Dermis microvascular lymphatic vessel endothelial cell (primary cell): ENCODE measurements around the gene MTMR3. TPM values are rescaled to one million over a fixed set of nuclear protein-coding genes. Genes with fewer than 3 reads are reported as not detected.
A peak's percentile ranks its signal among the peaks of the same experiment; 100 is the strongest.
"Not testable (repeated sequence)": the region's sequence is repeated elsewhere in the genome, so short reads cannot be mapped to it uniquely, and the experiment has no call there.

Source experiments
- DNase-seq, 2 donors: peaks; one replicate each; pipeline versions ENCODE4 v3.0.0 to v3.0.0-alpha.2; 2010; ENCODE audit warnings: low read depth in 2 of 2
- total RNA-seq: library from RNA; depleted of rRNA; stranded (reverse); fragments of >200 nt; gene quantifications from 2 replicates; pipeline ENCODE4 v1.2.1, GENCODE V29; 2014

Gene MTMR3
- total RNA-seq, 1 donor from 2014 or later = 22.0 TPM

DNA sequence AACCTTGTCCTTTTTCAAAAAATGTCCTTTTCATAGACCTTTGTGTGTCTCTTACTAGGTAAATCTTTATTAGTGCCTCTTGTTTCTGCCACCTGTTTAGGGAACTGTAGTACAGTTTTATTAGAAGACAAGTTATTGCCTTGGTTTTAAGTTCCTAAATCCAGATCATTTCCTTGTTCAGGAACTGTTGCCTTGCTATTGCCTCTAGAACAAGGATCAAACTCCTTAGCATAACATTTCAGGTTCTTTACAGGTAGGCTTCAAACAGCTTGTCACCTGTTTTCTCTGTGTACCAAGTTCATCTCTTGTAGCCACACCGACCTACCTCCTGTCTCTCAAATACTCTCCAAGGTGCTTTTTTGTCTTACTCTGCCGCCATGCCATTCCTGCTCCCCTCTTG is 75.2 kb downstream of the MTMR3 start:
- DNase-seq = no peak

DNA sequence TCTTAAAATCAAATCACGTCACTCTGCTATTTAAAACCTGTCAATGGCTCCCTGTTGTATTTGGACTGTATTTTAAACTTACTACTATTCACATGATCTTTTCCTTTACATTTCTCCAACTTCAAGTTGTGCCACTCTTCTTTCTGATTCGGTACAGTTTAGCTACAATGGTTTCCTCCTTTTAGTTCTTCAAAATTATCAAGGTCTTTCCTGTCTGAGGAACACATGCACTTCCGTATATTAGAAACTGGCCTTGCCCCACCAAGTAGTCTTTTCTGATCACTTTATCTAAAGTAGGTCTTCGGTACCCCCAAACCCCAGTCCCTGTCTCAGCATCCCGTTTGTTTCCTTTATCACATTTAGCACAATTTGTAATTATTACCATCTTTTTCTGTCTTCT is 81.8 kb downstream of the MTMR3 start:
- DNase-seq = no peak

DNA sequence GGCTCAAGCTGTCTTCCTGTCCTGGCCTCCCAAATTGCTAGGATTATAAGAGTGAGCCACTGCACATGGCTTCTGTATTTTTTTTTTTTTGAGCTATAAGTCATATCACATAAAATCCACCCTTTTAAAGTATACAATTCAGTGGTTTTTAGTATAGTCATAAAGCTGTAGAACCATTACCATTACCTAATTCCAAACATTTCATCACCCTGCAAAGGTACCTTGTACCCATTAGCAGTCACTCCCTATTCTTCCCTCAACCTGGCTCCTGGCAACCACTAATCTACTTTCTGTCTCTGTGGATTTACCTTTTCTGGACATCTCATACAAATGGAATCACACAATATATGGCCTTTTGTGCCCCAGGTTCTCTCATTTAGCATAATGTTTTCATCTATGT is 84.5 kb downstream of the MTMR3 start:
- DNase-seq = no peak

DNA sequence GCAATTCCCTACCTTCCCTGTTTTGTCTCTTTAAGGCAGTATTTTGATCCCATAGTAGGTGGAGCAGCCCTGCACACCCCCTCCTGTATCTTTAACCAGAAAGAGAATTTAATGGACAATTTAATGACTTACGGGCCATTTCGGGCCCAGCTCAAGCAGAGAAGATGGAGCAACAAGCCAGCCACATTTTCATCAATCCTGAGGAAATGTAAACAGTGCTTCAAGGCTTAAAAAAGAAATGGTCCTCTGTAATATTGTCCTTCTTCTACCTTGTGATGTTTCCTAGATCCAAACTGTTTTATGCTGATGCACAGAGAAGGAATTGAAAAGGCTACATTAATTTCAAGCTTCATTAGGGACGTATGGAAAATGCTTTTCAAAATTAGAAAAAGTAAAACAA is 88.6 kb downstream of the MTMR3 start:
- no peak for DNase-seq

DNA sequence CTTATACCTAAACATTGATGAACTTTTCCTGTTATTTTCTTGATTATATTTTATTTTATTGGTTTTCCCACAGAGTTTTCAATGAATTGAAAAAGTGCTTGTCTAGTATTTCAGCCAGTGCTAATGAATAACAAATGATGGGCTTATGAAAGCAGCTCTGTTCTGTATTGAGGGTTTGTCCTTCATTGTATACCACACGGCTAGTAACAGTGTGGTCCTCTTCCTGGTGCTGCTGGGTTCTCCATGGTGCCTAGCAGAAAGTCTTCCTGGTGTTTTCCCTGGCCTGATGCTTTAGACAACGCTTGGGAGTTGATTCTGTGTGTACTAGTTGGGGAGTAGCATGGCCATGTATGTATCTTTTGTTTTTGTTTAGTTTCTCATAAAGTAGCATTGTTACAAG is 89.1 kb downstream of the MTMR3 start:
- no peak for DNase-seq

DNA sequence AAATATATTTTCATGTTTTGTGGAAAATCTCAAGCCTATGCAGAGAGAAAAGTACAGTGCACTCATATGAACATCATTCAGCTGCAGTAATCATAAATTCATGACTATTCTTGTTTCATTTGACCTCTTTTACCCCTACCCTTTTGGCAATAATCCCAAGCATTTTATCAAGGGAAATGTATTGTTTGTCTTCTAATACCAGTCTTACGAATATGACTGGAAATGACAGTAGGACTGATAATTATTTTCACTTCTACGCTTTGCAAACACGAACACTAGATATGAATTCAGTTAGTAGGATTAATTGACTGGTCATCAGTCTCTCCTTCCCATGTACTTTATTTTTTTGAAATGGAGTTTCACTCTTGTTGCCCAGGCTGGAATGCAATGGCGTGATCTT is 90.3 kb downstream of the MTMR3 start:
- DNase-seq = peak in 1 of 2 donors; percentile 77

DNA sequence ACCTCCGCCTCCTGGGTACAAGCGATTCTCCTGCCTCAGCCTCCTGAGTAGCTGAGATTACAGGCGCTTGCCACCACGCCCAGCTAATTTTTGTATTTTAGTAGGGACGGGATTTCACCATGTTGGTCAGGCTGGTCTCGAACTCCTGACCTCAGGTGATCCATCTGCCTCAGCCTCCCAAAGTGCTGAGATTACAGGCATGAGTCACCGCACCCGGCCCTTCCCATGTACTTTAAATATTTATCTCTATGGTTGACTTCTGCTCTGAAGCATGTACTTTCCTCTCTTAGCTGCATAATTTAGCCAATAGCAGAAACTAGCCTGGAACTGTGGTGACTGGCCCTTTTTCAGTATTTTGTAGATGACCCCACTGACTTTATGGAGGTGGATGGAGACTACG is 90.7 kb downstream of the MTMR3 start:
- not testable (repeated sequence) for DNase-seq

DNA sequence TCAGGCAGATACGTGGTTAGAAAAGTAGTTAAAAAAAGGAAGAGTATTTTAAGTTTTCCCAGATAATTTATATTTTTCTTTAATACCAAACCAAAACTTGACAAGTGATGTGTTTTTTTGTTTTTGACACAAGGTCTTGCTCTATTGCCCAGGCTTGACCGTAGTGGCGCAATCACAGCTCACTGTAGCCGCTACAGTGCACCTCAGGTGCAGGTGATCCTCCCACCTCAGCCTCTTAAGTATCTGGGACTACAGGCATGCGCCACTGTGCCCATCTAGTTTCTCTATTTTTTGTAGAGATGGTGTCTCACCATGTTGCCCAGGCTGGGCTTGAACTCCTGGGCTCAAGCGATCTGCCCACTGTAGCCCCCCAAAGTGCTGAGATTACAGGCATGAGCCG is 92.5 kb downstream of the MTMR3 start:
- DNase-seq = no peak

DNA sequence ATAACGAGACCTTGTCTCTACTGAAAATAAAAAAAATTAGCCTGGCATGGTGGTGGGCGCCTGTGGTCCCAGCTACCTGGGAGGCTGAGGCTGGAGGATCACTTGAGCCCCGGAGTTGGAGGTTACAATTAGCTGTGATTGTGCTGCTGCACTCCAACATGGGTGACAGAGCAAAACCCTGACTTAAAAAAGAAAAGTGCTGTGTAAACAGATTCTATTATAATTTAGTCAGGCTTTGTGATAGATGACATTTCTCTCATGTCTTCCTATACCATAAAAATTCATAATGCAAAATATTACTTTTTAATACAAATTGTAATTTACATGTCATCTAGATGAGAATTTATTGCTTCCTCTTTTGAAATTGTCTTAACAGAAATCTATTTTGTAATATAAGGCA is 94.1 kb downstream of the MTMR3 start:
- no peak for DNase-seq

DNA sequence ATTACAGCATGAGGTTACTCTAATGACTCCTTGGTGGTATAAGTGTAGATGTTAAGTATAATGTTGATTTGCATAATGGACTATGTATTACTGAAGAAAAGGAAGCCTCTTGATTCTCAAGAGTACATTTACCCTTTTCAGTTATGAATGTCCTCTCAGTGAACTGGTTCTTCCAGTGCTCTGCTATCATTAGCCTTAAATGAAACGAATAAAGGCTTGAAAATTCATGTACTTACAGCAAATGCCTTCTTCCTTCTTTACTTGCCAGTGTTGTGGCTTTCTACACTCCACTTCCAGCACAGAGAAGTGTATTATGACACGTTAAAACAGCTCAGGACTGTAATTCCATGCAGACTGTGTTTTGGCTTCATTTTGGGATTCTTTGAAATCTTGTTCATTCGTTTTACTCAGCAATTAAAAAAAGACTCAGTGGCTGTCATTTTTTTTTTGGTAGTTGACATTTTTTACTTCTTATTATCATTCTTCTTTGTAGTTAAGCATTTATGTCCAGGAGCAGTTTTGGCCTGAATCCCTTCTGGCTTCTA is 96.9 kb downstream of the MTMR3 start:
- DNase-seq = no peak

DNA sequence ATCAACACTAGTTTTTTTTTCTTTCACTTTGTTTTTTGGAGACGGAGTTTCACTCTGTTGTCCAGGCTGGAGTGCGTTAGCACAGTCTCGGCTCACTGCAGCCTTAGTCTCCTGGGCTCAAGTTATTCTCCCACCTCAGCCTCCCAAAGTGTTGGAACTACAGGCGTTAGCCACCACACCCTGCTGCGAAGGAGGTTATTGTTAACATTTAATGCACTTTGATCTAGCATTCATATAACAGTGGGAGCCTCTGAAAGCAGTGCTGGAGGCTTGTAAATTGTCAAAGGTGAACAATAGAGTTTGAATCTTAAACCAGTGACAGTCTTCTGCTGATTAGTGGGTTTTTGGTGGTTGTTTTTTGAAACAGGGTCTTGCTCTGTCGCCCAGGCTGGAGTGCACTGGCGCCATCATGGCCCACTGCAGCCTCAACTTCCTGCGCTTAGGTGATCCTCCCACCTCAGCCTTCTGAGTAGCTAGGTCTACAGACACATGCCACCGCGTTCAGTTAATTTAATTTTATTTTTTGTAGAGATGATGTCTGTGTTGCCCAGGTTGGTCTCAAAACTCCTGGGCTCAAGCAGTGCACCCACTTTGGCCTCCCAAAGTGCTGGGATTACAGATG is 100.4 kb downstream of the MTMR3 start:
- no peak for DNase-seq

DNA sequence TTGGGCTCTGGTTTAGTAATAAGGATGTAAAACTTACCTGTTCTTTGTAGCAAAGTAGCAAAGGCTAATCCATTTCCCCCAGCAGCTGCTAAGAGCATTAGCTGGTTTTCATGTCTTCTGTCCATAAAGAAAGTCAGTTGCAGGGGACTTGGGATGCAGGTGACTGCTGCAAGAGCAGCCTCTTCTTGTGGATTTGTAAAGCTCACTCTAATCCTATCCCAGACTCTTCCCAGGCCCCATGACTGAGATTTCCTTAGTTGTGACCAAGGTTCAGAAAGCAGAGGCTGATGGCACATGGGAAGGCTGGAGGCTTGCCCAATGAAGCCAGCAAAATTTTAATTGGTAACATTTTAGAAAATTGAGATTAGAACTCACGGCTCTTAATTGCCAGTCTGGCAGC is 102.9 kb downstream of the MTMR3 start:
- DNase-seq = no peak

DNA sequence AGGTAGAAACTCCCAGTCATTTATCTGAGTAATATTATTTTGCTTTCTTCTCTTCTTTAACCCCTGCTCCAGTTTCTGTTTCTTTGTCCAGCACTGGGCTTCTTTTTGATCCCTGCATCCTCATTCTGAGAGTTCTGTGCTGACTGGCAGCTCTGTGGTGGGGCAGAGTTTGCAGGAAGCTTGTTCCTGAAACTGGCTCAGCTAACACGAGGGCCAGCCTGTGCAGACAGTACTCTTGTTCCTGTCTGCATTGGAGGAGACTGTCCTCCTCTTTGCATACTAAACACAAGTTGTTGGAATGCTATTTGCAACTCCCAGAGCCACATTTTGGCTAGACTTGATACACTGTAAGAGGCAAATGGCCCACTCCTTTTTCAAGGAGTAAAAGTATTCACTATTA is 104.2 kb downstream of the MTMR3 start:
- no peak for DNase-seq

DNA sequence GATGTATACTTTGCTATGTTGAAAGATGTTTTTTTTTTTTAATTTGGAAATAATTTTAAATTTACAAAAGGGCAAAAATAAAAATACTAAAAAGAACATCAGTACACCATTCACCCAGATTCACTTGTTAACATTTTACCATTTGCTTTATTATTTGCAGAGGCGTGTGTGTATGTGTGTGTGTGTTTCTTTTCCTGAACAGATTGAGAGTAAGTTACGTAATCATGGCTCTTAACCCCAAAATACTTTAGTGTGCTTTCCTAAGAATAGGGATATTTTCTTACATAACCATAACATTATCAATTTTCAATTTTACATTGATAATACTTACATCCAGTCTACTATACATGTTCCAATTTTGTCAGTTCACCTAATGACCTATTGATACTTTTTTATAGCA is 105.7 kb downstream of the MTMR3 start:
- no peak for DNase-seq

DNA sequence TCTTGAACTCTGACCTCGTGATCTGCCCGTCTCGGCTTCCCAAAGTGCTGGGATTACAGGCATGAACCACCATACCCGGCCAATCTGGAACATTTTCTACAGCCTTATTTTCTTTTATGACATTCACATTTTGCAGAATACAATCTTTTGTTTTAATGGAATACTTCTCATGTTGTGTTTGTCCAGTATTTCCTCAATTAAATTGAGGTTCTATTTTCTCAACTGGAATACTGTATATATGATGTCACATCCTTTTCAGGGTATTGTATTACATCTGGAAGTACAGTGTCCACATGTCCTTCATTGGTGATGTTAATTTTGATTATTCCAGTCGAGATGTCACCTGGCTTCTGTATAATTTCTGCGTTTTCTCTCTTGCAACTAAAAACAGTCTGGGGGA is 106.5 kb downstream of the MTMR3 start:
- DNase-seq = no peak

DNA sequence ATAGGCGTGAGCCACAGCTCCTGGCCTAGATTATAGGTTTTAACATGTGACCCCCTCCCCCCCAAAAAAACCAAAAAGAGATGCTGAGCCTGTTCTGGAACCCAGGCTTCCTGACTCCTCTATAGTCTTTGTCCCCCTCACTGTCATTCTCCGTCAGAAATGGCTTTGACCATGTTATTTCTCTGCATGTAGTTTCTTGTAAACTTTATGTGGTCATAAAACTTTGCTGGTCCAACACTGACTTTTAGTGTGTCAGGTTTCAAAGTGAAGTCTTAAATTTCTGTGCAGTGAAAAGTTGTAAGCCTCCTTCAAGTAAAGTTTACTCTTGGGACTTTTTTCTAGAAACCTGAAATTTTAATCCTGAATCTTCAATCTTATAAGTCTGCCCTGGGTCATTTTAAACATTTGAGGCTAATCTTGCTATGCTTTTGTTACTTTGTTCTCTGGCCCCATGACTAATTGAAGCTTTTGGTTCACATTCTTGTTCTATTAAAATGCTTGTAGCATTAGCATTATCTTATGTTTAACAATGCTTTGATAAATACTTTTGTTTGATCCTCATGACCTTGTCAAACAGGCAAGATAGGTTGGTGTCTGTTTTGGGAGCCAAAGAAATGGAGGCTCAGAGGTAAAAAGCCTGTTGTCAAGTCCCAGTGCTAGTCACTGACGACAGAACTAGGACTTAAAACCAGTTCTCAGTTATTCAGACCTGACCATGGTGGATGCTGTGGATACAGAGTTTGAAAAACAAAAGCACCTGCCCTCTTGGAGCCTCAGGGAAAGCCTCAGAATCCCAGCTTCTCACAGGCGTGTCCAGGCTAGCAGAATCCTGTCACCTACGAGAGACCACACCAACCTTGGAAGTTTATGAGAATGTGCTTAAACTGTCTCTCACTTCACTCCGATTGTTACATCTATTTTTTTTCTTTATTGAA is 109.6 kb downstream of the MTMR3 start:
- no peak for DNase-seq

DNA sequence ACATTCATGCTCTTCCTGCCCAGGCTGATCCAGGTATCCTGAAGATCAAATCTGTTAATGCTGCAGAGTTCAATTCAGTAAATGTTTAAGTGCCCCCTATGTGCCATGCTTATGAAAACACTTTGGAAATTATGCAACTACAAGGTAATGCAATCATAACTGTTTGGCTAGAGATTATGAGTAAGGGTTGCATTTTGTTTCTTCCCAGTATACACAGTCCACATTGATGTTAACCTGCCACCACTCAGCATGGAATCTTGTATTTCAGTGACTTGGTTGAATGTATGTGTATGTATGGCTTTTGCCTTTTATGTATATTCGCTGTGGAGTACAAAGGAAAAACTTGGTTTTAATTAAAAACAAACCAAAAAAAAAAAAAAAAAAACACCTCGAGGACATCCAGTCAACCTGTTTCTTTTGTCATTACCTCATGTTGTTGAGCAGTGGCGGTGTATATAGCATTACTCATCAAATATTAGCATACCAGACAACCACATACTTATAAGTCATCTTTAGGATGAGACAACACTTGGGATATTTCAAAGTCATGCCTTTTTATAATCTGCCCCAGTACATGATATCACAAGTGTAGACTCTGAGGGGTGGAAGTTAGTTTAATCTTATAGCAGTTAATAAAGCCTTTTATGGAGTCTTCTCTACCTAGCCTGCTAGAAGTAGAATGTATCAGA is 111.2 kb downstream of the MTMR3 start:
- peak in 1 of 2 donors; percentile 46 for DNase-seq

DNA sequence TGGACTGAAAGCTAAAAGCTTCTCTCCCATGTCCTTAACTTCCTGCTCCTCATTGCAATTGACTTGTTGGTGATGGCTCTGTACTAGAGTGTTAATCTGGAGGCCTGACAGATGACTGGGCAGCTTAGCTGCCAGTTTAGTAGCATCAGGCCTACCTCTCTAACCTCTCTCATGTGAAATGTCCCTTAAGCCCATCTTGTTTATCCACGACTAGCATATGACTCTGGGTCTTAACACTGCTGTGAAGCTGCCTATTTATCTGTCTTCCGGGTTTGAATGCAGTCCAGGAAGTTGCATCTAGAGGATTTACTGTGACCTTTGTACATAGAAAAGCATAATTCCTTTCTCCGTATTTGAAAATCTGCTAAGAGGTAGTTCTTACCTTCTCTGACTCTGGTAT is 112.0 kb downstream of the MTMR3 start:
- DNase-seq = peak in 1 of 2 donors; percentile 69

DNA sequence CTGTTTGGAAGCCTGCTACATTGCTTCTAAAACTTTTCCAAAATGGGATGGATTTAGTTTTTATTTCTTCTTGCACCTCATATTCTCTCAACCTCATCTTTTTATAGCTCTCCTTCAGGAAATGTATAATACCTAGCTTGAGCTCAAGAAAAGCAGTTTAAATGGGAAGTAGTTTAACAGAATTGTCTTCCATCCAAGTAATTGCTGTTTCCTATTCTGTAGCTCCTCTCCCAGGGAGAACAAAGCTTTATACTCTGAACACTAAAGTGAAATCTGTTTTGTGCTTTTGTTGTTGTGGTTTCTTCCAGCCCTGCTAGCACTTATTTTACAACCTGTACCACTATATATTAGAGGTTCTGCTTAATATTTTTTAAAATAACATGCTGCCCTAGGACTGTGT is 114.1 kb downstream of the MTMR3 start:
- DNase-seq = no peak

DNA sequence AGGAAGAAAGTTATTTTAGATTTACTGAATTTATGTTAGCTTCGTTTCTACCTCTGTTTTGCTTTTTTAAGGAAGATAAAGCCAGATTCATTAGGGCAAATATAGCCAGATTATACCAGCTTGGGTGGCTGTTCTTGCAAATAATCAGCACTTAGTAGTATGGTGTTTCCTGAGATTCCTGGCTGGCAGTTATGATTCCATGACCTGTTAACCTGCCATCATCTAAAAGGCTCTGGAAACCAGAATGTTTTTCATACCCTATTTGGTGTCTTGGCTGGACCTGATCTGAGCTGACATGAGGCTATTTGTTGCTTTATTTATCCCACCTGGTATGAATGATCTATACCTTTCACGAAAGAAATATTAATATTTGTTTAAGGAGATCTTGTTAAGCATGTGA is 114.5 kb downstream of the MTMR3 start:
- peak in 1 of 2 donors; percentile 58 for DNase-seq

DNA sequence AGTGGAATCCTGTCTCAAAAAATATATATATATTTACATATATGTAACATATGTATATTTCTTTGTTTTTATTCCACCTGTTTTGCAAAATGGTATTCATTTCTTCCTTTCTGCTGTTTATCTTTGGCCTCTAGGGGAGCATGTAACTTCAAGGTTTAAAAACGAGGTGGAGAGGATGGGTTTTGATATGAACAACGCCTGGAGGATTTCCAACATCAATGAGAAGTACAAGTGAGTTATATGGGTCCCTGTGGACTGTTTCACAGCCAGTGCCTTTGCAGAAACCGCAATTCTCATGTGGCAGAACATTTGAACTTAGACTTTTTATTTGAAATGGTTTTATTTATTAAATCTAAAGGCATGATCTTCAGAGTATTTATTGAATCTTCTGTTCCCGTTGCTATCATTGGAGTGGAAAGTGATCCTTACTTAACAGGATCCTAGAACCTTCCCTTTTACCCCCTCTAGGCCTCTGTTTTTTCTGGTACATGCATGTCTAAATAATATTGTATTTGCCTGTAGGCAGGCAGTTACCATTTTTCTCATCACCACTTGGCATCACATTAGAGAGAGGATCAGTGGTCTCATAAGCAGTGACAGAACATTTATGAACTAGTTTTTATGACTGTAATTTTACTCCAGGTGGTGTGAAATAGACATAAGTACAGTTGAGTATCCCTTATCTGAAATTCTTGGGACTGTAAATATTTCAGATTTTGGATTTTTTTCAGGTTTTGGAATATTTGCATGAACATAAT is 115.8 kb downstream of the MTMR3 start:
- DNase-seq = peak in 1 of 2 donors; percentile 28
